GM19438 (cell line): Measurements from ENCODE around the gene LPGAT1.
A peak's percentile ranks its signal among the peaks of the same experiment; 100 is the strongest.
"Not testable (repeated sequence)": the region's sequence is repeated elsewhere in the genome, so short reads cannot be mapped to it uniquely, and the experiment has no call there.

Experiments used
- ATAC-seq: cut with Tn5 transposase; IDR thresholded peaks from one replicate; pipeline ENCODE4 v1.9.1; 2021; ENCODE audit warnings: low read depth; ENCODE audit not compliant: unreplicated experiment

The LPGAT1 gene

GRCh38 chr1:211830328-211831142, at the start of gene LPGAT1:
Gene LPGAT1, minus strand, starts transcription at chr1:211830763. Its CDS starts 1,467 bp downstream, at chr1:211829296.
- ATAC-seq = peak; percentile 70

- ATAC-seq = no peak
These were observed 48.9 kb upstream of the LPGAT1 start for GRCh38 chr1:211879475-211879874.

DNA sequence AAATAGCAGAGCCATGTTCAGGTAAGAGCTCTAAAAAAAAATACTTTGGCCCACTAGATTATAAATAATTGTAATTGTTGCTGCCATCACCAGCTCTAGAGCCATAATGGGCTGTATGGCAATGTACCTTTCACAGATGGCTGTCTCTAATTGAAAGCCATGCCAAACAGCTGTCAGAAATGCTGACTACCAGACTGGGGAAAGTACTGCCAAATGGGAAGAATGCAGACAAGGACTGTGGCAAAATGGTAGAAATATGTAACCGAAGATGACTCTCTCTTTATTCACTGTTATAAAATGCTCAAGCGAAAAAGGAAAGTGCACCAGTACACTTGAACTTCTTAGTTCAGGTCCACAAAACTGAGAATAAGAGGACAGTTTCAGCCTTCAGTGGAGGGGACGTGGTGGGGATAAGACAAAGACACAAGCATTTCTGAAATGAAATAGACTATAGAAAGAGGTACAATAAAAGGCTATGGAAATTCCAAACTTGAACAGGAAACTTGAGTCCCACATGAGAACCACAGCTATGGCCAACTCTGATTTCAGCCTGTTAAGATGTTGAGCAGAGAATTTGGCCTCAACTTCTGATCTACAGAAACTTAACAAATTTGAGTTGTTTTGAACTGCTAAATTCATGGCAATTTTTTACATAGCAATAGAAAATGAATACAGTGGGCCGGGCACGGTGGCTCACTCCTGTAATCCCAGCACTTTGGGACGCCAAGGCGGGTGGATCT, 46.5 kb upstream of the LPGAT1 start:
- no peak for ATAC-seq

GRCh38 chr1:211875541-211875940, 45.0 kb upstream of the LPGAT1 start:
- no peak for ATAC-seq

- no peak for ATAC-seq
These were observed 44.2 kb upstream of the LPGAT1 start for GRCh38 chr1:211874521-211875347.

DNA sequence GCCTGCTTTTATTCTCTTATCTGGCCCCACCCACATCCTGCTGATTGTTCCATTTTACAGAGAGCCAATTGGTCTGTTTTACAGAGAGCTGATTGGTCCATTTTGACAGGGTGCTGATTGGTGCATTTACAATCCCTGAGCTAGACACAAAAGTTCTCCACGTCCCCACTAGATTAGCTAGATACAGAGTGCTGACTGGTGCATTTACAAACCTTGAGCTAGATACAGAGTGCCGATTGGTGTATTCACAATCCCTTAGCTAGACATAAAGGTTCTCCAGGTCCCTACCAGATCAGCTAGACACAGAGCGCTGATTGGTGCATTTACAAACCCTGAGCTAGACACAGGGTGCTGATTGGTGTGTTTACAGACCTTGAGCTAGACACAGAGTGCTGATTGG, 43.2 kb upstream of the LPGAT1 start:
- ATAC-seq = not testable (repeated sequence)

- ATAC-seq = no peak
These were observed 39.6 kb upstream of the LPGAT1 start for GRCh38 chr1:211870156-211870555.

DNA sequence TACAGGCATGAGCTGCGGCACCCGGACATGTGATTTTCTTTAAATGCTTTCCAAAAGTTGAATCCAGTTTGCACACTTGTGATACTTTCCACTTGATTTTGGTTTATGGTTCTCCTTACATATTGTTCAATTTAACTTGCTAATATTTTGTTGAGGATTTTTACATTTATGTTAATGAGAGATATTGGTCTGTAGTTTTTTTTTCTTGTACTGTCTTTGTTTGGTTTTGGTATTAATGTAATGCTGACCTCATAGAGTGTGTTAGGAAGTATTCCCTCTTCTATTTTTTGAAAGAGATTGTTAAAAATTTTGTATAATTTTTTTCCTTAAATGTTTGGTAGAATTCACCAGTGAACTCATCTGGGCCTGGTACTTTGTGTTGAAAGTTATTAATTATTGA, 34.6 kb upstream of the LPGAT1 start:
- ATAC-seq = no peak

DNA sequence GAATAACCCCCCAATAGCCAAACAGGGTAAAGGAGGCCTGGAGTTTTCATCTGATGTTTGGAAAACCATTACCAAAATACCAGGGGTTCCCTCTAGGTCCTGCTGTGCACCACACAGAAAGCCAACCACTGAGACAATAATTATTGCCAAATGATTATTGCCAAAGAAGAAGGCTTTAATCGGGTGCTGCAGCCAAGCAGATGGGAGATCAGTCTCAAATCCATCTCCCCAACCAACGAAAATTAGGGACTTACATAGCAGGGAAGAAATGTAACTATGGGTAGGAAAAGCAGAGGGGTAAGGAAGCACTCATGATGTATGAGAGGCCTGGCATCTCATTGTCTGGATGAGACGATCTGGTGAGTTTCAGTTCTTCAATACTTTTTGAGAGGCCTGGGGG, 28.8 kb upstream of the LPGAT1 start:
- ATAC-seq = no peak

DNA sequence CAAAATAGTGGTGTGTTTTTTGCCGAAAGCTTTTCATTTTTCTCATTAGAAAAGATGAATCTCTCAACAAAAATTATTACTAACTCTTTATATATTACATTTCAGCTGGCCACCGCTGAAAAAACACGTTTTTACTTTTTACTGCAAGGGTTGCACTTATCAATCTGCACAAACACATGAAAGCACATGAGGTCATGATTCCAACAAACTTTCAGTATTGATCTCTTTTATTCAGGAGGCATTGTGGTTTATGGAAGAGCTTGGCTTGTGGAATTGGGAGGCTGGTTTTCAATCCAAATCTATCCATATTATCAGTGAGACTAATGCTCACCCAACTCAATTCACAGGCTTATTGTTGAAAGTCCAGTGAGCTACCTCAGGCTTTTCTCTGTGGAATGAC, 20.6 kb upstream of the LPGAT1 start:
- no peak for ATAC-seq

DNA sequence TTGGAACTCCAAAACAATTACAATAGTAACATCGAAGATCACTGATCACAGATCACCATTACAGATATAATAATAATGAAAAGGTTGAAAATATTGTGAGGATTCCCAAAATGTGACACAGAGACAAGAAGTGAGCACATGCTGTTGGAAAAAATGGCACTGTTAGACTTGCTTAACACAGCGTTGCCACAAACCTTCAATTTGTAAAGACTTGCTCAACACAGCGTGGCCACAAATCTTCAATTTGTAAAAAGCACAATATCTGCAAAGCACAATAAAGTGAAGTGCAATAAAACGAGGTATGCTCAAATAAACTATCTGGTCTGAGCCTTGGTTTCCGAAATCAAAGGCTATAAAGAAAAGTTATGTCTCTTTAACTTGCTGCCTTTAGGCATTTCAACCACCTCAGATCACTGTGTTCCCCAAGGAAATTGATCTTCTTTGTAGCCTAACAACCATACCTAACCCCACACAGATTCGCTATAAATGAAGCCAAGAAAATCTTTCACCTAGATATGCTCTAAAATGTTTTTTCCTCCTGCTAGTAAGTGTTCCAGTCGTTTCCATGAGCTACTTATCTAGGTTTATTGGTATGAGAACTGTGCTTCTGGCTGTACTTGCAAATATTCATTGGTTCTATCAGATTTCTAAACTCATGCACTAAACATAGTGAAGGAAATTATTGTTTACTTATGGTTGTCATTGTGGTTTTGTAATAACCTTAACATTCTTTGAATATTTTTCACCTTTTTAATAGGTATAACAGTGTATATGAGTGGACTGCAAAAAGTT, 13.1 kb upstream of the LPGAT1 start:
- ATAC-seq = no peak

DNA sequence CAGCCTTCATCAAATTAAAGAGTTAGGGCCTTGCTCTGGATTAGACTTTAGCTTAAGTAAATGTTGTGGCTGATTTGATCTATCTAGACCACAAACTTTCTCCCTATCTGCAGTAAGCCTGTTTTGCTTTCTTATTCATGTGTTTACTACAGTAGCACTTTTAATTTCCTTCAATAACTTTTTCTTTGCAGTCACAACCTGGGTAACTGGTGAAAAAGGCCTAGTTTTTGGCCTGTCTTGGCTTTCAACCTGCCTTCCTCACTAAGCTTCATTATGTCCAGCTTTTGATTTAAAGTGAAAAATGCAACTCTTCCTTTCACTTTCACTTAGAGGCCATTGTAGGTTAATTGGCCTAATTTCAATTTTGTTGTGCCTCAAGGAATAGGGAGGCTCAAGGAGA, 12.5 kb upstream of the LPGAT1 start:
- no peak for ATAC-seq

- no peak for ATAC-seq
These were observed 12.0 kb upstream of the LPGAT1 start for GRCh38 chr1:211842518-211842917.

DNA sequence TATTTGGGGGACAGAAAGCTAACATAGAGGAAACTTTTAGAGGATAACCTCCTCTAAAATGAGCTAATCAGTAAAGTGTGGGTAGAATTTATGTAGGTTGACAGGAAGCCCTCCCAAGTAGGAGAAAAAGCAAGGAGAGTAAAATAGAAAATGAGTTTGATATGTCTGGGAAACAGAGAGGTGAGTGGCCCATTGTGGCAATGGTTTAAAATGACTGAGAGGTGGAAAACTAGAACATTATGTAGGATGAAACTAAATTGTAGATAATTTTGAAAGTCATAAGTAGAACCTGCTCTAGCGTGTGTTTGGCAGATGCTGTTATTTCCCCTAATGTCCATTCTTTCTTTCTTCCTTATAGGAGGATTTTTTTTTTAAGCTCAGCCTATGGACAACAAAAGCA, 8.5 kb upstream of the LPGAT1 start:
- ATAC-seq = no peak

DNA sequence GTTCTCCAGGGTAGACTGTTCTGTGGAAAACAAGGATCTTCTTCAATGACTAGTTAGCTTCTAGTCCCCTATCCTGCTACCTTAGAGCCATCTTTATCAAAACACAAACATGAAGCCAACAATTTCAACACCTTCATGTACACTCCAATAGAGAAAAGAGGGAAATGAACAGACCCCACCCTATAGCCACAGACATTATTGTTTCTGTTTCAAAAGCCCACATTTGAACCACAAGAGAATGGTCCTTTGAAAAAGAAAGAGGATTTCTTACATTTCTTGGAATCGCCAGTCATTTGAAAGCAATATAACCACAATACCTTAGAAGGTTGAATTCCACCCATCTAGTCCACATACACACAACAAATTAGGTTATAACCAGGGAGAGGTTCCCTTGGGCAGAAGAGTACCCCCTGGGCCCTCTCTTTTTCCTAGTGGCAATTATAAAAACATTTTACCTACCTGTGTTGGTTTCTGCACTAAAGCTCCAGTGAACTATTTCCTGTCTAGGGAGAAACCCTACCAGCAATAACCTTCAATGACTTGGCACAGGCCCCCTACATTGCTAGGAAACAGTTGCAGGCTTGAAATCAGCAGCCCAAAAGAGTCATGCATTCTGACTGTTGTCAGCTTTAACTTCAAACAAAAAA, 2.7 kb upstream of the LPGAT1 start:
- no peak for ATAC-seq

GRCh38 chr1:211832661-211833060, 2.1 kb upstream of the LPGAT1 start:
- no peak for ATAC-seq

- no peak for ATAC-seq
These were observed 1.2 kb upstream of the LPGAT1 start for GRCh38 chr1:211831558-211832323.

DNA sequence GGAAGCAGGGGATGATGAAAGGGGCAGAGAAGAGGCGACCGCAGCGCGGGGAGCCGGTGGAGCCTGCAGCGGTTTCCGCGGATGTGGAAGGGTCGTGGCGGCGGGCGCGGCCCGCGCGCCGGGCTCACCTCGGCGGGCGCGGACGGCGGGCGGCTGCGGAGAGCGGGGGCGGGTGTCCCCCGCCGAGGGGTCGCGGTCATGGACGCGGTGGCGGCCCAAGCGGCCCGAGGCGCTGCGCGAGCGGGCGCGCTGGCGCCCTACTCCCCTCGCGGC, 572 bp downstream of the LPGAT1 start:
- ATAC-seq = peak; percentile 27

- no peak for ATAC-seq
These were observed 1.1 kb downstream of the LPGAT1 start for GRCh38 chr1:211829343-211830054.
